GM12873 (cell line): Measurements from ENCODE around the gene PARP3.

ENCODE experiments used
- TF ChIP-seq, protein P1 (sequence below): IDR thresholded peaks from 2 replicates; pipeline ENCODE4 v1.5.1; 2012; ENCODE audit warnings: low read depth, mild to moderate bottlenecking, moderate library complexity, low read length, control low read depth; ENCODE audit not compliant: insufficient read depth; ENCODE audit errors: missing control alignments

PARP3 gene

DNA sequence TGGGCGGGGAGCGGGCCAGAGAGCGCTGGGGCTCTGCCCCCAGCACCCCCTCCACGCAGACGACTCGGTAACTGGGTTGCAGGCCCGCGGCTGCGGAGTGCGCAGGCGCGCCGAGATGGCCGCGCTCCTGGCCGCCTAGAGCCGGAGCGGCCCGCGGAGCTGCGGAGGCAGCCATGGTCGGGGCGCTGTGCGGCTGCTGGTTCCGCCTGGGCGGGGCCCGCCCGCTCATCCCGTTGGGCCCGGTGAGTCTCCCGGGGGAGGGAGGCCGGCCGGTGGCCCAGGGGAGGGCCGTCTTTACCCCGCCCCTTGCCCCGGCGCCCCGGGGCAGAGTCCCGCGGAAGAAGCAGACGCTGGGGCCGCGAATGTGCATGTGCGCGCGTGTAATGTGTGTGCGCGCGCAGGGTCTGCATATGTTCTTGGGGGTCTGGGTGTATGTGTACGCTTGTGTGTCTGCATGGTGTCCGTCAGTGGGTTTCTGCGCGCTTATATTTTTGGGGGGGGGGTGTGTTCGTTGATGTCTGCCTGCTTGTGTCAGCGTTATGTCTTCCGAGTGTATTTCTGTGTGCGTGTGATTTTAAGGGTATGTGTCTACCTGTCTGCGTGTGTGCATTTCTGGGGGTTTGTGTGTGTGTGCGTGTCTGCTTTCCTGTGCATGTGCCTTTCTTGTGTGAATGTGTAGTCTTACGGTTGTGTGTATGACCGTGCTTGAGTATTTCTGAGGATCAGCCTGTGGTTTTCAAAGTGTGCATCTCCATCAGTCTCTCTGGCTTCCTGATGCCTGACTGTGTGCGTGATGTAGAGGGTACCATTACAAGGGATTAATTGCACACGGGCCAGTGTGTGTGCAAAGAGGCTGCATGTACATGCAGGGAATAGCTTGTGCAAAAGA is 33.0 kb downstream of the PARP3 start, which contains the start of gene ABHD14A:
Gene ABHD14A (plus strand): TSS at position 102 of the 889 bp plus-strand sequence. CDS start 72 bp downstream, at position 174.
- TF ChIP-seq, protein P1, sequence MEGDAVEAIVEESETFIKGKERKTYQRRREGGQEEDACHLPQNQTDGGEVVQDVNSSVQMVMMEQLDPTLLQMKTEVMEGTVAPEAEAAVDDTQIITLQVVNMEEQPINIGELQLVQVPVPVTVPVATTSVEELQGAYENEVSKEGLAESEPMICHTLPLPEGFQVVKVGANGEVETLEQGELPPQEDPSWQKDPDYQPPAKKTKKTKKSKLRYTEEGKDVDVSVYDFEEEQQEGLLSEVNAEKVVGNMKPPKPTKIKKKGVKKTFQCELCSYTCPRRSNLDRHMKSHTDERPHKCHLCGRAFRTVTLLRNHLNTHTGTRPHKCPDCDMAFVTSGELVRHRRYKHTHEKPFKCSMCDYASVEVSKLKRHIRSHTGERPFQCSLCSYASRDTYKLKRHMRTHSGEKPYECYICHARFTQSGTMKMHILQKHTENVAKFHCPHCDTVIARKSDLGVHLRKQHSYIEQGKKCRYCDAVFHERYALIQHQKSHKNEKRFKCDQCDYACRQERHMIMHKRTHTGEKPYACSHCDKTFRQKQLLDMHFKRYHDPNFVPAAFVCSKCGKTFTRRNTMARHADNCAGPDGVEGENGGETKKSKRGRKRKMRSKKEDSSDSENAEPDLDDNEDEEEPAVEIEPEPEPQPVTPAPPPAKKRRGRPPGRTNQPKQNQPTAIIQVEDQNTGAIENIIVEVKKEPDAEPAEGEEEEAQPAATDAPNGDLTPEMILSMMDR, result no peak

DNA sequence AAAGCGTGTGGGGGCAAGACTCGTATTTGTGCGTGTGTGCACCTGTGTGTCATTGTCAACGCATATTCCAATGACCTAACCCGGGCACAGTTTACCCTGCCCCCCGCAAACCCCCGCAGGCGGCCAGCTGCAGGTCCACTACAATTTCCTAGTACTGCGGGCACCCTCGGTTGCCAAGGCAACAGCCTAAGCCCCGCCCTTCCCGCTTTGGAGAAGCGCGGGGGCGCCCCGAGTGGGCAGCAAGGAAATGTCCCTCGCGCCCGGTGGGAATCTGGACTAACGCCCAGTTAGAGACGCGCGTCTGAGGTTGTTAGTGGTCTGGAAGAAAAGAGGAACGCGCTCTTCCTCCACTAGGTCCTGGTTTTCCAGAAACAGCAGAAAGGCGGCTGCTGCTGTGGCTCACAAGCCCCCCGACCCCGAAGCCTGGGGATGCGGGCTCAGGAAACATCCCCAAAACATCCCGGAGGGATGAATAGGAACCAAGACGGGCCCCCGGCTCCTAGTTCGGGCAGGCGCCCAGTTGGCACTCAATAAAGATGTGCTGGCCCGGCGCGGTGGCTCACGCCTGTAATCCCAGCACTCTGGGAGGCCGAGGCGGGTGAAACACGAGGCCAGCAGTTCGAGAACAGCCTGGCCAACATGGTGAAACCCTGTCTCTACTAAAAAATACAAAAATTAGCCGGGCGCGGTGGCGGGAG is 33.8 kb downstream of the PARP3 start:
- TF ChIP-seq, protein P1, result peak; percentile 16

DNA sequence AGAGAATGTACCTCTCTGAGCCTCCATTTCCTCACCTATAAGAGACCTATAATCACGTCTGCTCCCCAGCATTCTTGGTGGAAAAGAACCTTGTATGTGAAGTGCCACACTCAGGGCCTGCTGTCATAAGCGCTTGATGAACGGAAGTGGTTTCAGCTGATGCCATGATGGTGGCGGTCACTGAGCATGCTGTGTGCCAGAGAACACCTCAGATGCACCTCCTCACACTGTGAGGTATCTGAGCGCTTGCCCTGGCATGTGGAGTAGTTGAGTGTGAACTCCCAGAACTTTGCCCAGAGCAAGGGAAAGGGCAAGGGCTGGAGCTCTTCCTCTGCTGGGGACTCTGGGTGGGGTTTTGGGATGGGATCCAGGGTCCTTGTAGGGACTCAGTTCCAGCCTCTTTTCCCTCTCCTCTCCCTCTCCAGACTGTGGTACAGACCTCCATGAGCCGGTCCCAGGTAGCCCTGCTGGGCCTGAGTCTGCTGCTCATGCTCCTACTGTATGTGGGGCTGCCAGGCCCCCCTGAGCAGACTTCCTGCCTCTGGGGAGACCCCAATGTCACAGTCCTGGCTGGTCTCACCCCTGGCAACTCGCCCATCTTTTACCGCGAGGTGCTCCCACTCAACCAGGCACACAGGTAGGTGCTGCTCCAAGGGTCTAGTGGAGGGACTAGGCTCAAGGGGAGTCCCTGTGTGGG is 35.4 kb downstream of the PARP3 start:
- TF ChIP-seq, protein P1, result no peak

DNA sequence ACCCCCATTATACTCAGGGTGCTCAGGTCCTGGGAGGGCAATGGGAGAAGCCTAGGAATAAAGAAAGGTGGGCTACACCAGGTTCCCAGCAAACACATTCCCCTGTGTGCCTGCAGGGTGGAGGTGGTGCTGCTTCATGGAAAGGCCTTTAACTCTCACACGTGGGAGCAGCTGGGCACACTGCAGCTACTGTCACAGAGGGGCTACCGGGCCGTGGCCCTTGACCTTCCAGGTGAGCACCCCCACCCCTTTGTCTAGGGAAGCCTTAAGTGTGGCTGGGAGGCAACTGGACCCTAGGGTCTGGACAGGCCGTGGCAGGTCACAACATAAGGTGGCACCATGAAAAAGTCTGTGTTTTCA is 36.0 kb downstream of the PARP3 start:
- TF ChIP-seq, protein P1, result no peak

DNA sequence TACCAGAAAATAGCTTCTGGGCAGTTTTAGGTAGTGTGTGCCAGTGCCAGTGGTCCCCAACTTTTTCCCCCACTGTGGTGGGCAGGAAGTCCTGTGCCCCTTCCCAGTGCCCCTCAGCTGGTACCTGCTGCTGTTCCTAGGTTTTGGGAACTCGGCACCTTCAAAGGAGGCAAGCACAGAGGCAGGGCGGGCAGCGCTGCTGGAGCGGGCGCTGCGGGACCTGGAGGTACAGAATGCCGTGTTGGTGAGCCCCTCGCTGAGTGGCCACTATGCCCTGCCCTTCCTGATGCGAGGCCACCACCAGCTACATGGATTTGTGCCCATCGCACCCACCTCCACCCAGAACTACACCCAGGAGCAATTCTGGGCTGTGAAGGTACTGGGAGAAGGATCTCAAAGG is 38.1 kb downstream of the PARP3 start:
- TF ChIP-seq, protein P1, result no peak

DNA sequence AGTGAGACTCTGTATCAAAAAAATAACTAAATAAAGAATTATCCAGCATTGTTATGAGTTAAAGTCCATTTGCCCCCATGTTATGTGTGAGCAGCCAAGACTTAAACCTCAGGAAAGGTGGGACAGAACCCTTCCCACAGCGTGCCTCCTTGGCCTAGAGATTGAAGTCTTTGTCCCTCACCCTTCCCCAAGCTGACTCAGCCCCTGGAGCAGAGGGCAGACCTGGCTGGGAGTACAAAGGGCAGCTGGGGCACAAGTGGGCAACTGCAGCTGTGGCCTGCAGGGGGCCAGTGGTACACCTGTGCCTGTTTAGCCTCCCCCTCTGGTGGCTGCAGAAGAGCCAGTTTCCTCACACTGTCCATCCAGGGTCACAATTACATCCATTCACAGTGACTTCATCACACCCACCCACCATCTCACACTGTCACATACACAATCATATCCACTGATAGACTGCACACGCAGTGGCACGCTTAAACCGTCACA is 40.2 kb downstream of the PARP3 start:
- TF ChIP-seq, protein P1, result peak; percentile 90
